Osteoblast (primary cell): ENCODE data around the gene TTC9C. TPM values are rescaled to one million over a fixed set of nuclear protein-coding genes. Genes with fewer than 3 reads are reported as not detected.
"Not testable (repeated sequence)": the region's sequence is repeated elsewhere in the genome, so short reads cannot be mapped to it uniquely, and the experiment has no call there.

ENCODE experiments used
- DNase-seq: peaks from one replicate; pipeline ENCODE4 v3.0.0; 2011; ENCODE audit warnings: low spot score, mixed read lengths; ENCODE audit not compliant: insufficient read length; ENCODE audit errors: missing footprints
- H2AFZ ChIP-seq: 2 replicates; pipeline ENCODE4 v1.6.0; 2011; ENCODE audit warnings: mild to moderate bottlenecking, low read length
- H3K27ac ChIP-seq: 2 replicates; pipeline ENCODE4 v1.5.1; 2011; ENCODE audit warnings: mild to moderate bottlenecking, low read depth, low read length, moderate library complexity
- H3K27me3 ChIP-seq: 2 replicates; pipeline ENCODE4 v1.6.0; 2012; ENCODE audit warnings: mild to moderate bottlenecking, control low read depth, inconsistent platforms, low read length, moderate library complexity; ENCODE audit not compliant: insufficient read depth
- H3K36me3 ChIP-seq: 2 replicates; pipeline ENCODE4 v1.5.1; 2011; ENCODE audit warnings: mild to moderate bottlenecking, low read length, control low read depth, moderate library complexity; ENCODE audit not compliant: insufficient read depth
- H3K4me1 ChIP-seq: 2 replicates; pipeline ENCODE4 v1.5.1; 2011; ENCODE audit warnings: mild to moderate bottlenecking, low read length, control low read depth, moderate library complexity; ENCODE audit not compliant: insufficient read depth
- H3K4me2 ChIP-seq: 2 replicates; pipeline ENCODE4 v1.6.0; 2011; ENCODE audit warnings: mild to moderate bottlenecking, low read length; ENCODE audit not compliant: insufficient read depth
- H3K4me3 ChIP-seq: fragments of 200-600 bp; sonication (generic); 3 replicates; pipeline ENCODE4 v1.5.1; 2012; ENCODE audit warnings: mild to moderate bottlenecking, low read length, inconsistent platforms; ENCODE audit not compliant: insufficient read depth
- H3K79me2 ChIP-seq: 2 replicates; pipeline ENCODE4 v1.6.0; 2012; ENCODE audit warnings: mild to moderate bottlenecking, low read length, control low read depth, inconsistent platforms; ENCODE audit not compliant: insufficient read depth
- H3K9me3 ChIP-seq: 2 replicates; pipeline ENCODE4 v1.5.1; 2011; ENCODE audit warnings: low read depth, low read length, control low read depth
- H4K20me1 ChIP-seq: 2 replicates; pipeline ENCODE4 v1.6.0; 2012; ENCODE audit warnings: mild to moderate bottlenecking, low read length, control low read depth; ENCODE audit not compliant: insufficient read depth
- total RNA-seq: library from RNA; depleted of rRNA; stranded (reverse); fragments of >200 nt; gene quantifications from 2 replicates; pipeline ENCODE4 v1.2.3, GENCODE V29; 2012
- TF ChIP-seq, protein P1 (sequence below): IDR thresholded peaks from 2 replicates; pipeline ENCODE4 v1.5.1; 2011; ENCODE audit warnings: mild to moderate bottlenecking, low read depth, low read length, moderate library complexity; ENCODE audit errors: extremely low read depth

TTC9C gene
- total RNA-seq, 1 donor: 34.0 TPM

DNA sequence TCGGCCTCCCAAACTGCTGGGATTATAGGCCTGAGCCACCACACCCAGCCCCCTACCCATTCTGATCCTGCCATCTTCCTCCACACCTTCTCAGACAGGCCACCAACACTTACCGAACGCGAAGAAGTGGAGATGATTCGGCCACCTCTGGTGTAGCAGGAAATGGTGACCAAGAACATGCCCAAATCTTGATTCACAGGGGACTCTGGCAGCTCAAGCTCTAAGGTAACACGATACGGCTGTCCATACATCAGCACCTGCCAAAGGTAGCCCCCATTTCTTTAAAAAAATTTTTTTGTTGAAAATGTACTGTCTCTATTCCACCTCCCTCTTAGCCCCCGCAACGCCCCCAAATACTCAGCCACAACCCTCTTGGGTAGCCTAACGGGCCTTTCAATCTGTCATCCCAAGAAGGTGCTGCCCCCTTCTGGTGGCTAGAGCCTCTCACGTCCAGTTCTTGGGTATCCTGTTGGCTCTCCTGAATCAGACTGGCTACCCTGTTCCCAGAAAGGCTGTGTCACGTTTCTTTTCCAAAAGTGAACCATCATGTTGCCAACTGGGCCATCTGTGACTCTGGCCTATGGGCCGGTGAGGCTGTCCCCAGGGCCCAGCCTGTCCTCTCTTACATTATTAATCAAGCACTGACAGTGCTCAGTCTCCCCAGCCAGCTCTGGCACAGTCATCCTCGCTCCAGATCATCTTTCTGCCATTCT, 33.7 kb upstream of the TTC9C start:
- peaks cover 33% of the 10 kb centered on the region for H3K36me3 ChIP-seq
- peak; percentile 95 for DNase-seq
- no peaks in the 10 kb centered on the region for H3K79me2 ChIP-seq
- H3K4me2 ChIP-seq: no peak overlapping the region
- H4K20me1 ChIP-seq: no peaks in the 10 kb centered on the region
- H3K27me3 ChIP-seq: no peaks in the 10 kb centered on the region
- no peak overlapping the region for H3K4me3 ChIP-seq
- no peaks in the 10 kb centered on the region for H3K9me3 ChIP-seq
- H2AFZ ChIP-seq: no peak overlapping the region
- TF ChIP-seq, protein P1, sequence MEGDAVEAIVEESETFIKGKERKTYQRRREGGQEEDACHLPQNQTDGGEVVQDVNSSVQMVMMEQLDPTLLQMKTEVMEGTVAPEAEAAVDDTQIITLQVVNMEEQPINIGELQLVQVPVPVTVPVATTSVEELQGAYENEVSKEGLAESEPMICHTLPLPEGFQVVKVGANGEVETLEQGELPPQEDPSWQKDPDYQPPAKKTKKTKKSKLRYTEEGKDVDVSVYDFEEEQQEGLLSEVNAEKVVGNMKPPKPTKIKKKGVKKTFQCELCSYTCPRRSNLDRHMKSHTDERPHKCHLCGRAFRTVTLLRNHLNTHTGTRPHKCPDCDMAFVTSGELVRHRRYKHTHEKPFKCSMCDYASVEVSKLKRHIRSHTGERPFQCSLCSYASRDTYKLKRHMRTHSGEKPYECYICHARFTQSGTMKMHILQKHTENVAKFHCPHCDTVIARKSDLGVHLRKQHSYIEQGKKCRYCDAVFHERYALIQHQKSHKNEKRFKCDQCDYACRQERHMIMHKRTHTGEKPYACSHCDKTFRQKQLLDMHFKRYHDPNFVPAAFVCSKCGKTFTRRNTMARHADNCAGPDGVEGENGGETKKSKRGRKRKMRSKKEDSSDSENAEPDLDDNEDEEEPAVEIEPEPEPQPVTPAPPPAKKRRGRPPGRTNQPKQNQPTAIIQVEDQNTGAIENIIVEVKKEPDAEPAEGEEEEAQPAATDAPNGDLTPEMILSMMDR: peak; percentile 92
- H3K4me1 ChIP-seq: peaks cover 14% of the 10 kb centered on the region
- H3K27ac ChIP-seq: peak overlapping the region; percentile 7

DNA sequence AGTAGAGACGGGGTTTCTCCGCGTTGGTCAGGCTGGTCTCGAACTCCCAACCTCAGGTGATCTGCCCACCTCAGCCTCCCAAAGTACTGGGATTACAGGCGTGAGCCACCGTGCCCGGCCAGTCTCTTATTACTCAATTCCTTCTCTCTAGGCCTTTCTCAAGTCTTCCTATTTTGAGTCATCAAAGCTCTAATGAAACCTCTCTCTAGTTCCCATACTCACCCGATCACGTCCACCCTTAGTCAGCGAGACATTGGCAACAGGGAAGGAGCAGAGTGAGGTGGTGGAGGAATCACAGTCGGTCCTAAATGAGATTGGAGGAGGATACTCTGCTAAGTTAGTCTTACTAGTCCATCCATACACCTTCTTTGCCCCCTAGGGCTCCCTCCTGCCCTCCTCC, 26.0 kb upstream of the TTC9C start:
- no peaks in the 10 kb centered on the region for H3K9me3 ChIP-seq
- peaks cover 13% of the 10 kb centered on the region for H3K36me3 ChIP-seq
- no peaks in the 10 kb centered on the region for H3K27me3 ChIP-seq
- no peak overlapping the region for H2AFZ ChIP-seq
- no peak overlapping the region for H3K27ac ChIP-seq
- no peak for DNase-seq
- no peak overlapping the region for H3K4me3 ChIP-seq
- no peak overlapping the region for H3K4me2 ChIP-seq
- H3K79me2 ChIP-seq: peaks cover 10% of the 10 kb centered on the region
- TF ChIP-seq, protein P1: no peak
- no peaks in the 10 kb centered on the region for H4K20me1 ChIP-seq
- peaks cover 13% of the 10 kb centered on the region for H3K4me1 ChIP-seq

DNA sequence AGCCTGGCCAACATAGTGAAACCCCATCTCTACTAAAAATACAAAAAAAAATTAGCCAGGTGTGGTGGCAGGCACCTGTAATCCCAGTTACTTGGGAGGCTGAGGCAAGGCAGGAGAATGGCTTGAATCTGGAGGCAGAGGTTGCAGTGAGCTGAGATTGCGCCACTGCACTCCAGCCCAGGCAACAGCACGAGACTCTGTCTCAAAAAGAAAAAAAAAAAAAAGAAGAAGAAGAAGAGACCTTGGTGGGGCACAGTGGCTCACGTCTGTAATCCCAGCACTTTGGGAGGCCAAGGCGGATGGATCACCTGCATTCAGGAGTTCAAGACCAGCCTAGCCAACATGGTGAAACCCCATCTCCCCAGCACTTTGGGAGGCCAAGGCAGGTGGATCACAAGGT, 24.4 kb upstream of the TTC9C start:
- H3K27me3 ChIP-seq, H4K20me1 ChIP-seq, H2AFZ ChIP-seq, H3K4me3 ChIP-seq, H3K79me2 ChIP-seq, H3K9me3 ChIP-seq, H3K4me2 ChIP-seq, H3K27ac ChIP-seq, DNase-seq: not testable (repeated sequence)
- H3K4me1 ChIP-seq: peaks cover 17% of the 10 kb centered on the region
- H3K36me3 ChIP-seq: peaks cover 13% of the 10 kb centered on the region

DNA sequence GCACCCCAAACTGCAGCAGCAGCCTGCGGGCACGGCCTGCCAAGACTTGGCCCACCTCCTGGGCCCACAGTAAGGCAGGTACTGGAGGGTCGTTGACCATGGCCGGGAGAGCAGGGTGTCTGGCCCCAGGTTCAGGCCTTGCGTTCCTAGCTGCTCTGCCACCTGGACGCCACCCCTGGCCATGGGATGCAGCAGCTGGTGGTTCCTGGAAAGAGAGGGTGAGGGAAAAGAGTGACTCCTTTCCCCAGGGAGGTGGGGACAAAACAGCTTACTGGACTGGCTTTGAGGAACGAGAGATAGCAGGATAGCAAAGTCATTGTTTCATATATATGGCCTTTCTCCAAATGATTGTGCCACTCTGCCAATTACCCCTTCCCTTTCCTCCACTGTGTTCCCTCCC, 22.9 kb upstream of the TTC9C start:
- TF ChIP-seq, protein P1: no peak
- DNase-seq: peak; percentile 36
- Histone ChIP-seq H3K4me1 (peaks cover 29% of the 10 kb centered on the region), H3K9me3 (no peaks in the 10 kb centered on the region), H3K27me3 (no peaks in the 10 kb centered on the region), H3K4me3 (peak overlapping the region; percentile 75), H4K20me1 (no peaks in the 10 kb centered on the region), H3K27ac (peak overlapping the region; percentile 89), H3K79me2 (peaks cover 10% of the 10 kb centered on the region), H3K36me3 (peaks cover 17% of the 10 kb centered on the region), H2AFZ (peak overlapping the region; percentile 81), H3K4me2 (peak overlapping the region; percentile 98)
